ENCODE results near the gene KLHL18.

DNA sequence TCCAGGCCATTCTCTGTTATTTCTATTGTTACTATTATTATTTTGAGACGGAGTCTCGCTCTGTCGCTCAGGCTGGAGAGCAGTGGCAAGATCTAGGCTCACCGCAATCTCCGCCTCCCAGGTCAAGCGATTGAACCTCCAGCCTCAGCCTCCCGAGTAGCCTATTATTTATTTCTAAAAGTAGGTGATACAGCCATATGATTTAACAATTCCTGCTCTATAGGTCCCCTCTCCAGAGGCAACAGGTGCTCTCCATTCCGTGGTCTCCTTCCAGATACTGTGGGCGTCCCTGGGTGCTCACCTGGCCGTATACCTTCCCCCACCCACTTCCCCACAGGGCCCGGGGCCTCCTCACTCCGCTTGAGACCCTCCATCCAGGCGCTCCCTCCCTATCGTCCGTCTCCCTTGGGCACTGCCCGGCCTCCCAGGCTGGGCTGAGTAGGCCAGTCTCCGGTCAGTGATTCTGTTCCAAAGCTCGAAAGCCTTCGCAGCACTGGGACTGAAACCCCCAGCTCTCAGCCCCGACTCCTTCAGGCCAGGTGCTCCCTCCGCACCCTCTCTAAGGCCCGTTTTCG, 97.4 kb downstream of the KLHL18 start:
- TF ChIP-seq CTCF (IDR thresholded peaks at IDR 0.05) (no peak), POLR2A (IDR thresholded peaks at IDR 0.05) (no peak)

Measured in suprapubic skin (tissue), 3 donors.